CD1c-positive myeloid dendritic cell (primary cell): ENCODE results near the gene MIER2.
"Not testable (repeated sequence)": the region's sequence is repeated elsewhere in the genome, so short reads cannot be mapped to it uniquely, and the experiment has no call there.

ENCODE experiments used
- DNase-seq: peaks from one replicate; pipeline ENCODE4 v3.0.0-alpha.2; 2016; ENCODE audit errors: extremely low spot score

MIER2 gene

GRCh38 chr19:359653-359925 lies 15.0 kb upstream of the MIER2 start:
- DNase-seq: no peak

- not testable (repeated sequence) for DNase-seq
These were observed 10.9 kb upstream of the MIER2 start for GRCh38 chr19:355536-355935.

DNA sequence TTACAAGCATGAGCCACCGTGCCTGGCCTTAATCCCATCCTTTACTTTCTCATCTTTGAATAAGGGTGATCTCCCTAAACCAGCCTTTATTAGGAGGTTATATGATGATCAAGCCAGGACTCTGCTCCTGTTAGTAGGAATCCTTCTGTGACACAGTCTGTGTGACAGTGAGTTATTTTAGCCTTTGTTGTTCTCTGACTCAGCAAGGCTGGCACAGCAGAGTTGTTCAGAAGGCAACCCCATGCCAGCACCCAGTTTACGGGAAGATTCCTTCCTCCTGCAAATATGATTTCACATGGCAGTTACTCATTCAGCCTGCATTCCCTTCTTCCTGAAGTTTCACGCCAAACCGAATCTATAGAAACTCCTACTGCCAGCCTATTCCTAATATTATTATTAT lies 10.5 kb upstream of the MIER2 start:
- no peak for DNase-seq

DNA sequence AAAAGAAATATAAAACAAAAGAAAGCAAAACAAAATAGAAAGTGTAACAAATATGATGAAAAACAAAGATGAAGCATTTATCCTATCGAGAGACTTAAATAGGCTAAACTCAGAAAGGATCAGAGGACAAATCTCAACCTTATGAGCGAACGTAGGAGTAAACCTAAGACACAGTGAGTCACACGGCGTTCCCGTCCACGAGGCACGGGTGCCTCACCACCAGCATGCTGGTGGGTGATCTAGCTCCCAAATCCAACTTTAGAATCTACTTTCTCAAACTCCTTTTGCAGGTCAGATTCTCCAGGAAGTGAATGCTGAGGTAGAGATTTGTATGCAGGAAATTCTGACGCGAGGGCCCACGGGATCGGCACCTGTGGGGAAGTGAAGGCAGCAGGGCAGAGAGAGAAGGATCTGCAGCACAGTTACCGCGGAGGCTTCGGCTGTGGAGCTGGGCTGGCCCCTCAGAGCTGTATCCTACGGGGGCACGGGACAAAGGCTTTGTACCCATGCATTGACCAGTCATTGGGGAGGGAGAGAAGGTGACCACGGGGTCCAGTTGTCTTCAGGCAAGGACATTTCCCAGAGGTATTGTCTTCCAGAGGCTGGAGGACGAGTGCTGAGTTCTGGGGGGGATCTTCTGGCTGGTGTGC lies 7.5 kb upstream of the MIER2 start:
- DNase-seq: no peak

GRCh38 chr19:347946-348861 lies 3.6 kb upstream of the MIER2 start:
- DNase-seq: no peak

GRCh38 chr19:345320-345879 lies 804 bp upstream of the MIER2 start:
- no peak for DNase-seq

- peak; percentile 11 for DNase-seq
These were observed 513 bp downstream of the MIER2 start for GRCh38 chr19:343941-344624.

GRCh38 chr19:343451-343931 lies 1.1 kb downstream of the MIER2 start:
- DNase-seq: no peak

- DNase-seq: peak; percentile 91
These were observed 1.7 kb downstream of the MIER2 start for GRCh38 chr19:342801-343421.

DNA sequence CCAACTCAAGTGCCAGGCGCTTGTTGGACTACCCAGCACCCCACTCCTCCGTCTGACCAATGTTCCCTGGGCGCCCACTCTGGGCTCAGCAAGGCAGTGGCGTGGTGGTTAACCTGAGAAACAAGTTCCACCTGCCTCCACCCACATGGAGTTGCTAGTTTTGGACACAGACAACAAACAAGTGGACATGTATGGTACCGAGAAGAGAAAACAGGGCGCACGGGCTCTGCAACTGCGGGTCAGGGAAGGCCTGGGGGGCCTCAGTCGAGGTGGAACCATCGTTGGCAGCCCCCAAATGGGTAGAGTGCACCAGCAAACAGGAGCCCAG lies 2.5 kb downstream of the MIER2 start:
- DNase-seq: no peak

GRCh38 chr19:341386-342127 lies 3.0 kb downstream of the MIER2 start:
- DNase-seq: no peak

DNA sequence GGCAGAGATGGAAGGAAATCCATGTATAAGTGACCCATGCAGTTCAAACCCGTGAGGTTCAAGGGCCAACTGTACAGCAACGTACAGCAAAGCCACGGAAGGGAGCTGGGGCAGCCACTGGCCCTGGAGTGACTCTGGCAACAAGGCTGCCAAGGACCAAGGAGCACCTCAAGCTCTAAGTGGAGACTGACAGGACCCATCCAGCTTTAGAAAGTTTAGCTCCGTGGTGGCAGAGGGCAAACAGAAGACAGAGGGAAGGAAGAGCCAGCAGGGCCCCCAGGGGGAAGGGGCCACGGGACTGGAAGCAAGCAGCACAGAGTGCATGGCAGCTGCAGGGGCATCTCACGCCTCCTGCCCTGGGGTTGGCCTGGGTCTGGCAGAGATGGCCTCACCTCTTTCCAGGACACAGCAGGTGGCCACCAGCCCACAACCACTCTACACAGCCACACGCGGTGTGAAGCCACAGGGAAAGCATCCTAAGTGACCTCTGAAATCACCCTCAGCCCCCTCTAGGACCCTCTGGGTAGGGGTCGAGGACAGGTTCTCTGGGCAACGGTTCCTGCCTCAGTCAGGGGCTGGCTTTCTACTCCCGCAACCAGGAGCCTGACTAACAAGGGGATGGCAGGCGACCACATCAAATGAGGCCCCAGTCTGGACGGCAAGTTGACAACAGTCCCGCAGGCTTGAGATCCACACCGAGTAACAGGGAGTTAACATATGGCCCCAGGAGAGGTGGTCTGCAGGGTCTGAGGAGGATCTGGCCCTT lies 3.8 kb downstream of the MIER2 start:
- DNase-seq: no peak

GRCh38 chr19:339262-339887 lies 5.2 kb downstream of the MIER2 start:
- no peak for DNase-seq

DNA sequence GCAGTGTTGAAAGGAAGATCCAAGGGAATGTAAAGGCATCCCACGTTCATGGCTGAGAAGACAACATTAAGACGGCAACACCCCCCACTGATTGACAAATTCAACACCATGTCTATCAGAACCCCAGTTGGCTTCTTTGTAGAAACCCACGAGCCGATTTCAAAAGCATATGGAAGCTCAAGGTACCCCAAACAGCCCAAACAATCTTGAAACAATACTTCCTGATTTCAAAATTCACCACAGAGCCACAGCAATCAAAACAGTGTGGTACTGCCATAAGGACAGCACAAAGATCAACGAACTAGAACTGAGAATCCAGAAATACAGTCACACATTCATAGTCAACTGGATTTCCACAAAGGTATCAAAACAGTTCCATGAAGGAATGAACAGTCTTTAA lies 6.2 kb downstream of the MIER2 start:
- DNase-seq: peak; percentile 36

- no peak for DNase-seq
These were observed 8.5 kb downstream of the MIER2 start for GRCh38 chr19:336067-336614.

- no peak for DNase-seq
These were observed 9.0 kb downstream of the MIER2 start for GRCh38 chr19:335486-336066.

- no peak for DNase-seq
These were observed 9.5 kb downstream of the MIER2 start for GRCh38 chr19:335072-335471.

GRCh38 chr19:334296-335071 lies 10.1 kb downstream of the MIER2 start:
- no peak for DNase-seq

- no peak for DNase-seq
These were observed 14.1 kb downstream of the MIER2 start for GRCh38 chr19:330503-330902.
